C4-2B (cell line): Measurements from ENCODE around the gene SUGP2.

Experiments
- CTCF ChIP-seq: fragments of 450-650 bp; conservative IDR thresholded peaks from 2 replicates; pipeline ENCODE4 v1.5.1; 2017; ENCODE audit warnings: mild to moderate bottlenecking
- ZFX ChIP-seq: fragments of 450-650 bp; IDR thresholded peaks from 2 replicates; pipeline ENCODE4 v1.6.1; 2017

GRCh38 chr19:18975011-18975410 lies 58.3 kb downstream of the SUGP2 start:
- no peak for TF ChIP-seq CTCF
- no peak for TF ChIP-seq ZFX
